Neural cell (in vitro differentiated cells): Measurements from ENCODE around the gene RIN2. TPM values are rescaled to one million over a fixed set of nuclear protein-coding genes. Genes with fewer than 3 reads are reported as not detected.

Experiments used
- H2AFZ ChIP-seq: fragments of 200-600, 300-800 bp; sonication (generic), shearing (Covaris generic); 2 replicates; pipeline ENCODE4 v1.6.0; 2014; ENCODE audit warnings: low read depth, mild to moderate bottlenecking, antibody characterized with exemption, low read length, moderate library complexity
- H3F3A ChIP-seq: fragments of 200-600 bp; shearing (Covaris generic); 2 replicates; pipeline ENCODE4 v1.6.1; 2016; ENCODE audit warnings: mild to moderate bottlenecking, moderate library complexity, mixed read lengths, antibody characterized with exemption, low read length; ENCODE audit not compliant: insufficient read depth, poor library complexity, severe bottlenecking
- H3K27ac ChIP-seq: fragments of 200-600, 300-800 bp; sonication (generic), shearing (Covaris generic); 2 replicates; pipeline ENCODE4 v1.5.1; 2014; ENCODE audit warnings: mild to moderate bottlenecking, low read length, moderate library complexity
- H3K27me3 ChIP-seq: fragments of 300-800, 200-600 bp; sonication (generic), shearing (Covaris generic); 2 replicates; pipeline ENCODE4 v1.6.0; 2014; ENCODE audit warnings: mild to moderate bottlenecking, low read depth, low read length, moderate library complexity; ENCODE audit not compliant: insufficient read depth
- H3K36me3 ChIP-seq: fragments of 300-800, 200-600 bp; sonication (generic), shearing (Covaris generic); 2 replicates; pipeline ENCODE4 v1.5.1; 2014; ENCODE audit warnings: mild to moderate bottlenecking, antibody characterized with exemption, low read length, moderate library complexity; ENCODE audit not compliant: insufficient read depth
- H3K4me2 ChIP-seq: fragments of 300-800, 200-600 bp; sonication (generic), shearing (Covaris generic); 2 replicates; pipeline ENCODE4 v1.6.0; 2014; ENCODE audit warnings: mild to moderate bottlenecking, low read length
- H3K4me3 ChIP-seq: fragments of 300-800, 200-600 bp; sonication (generic), shearing (Covaris generic); 2 replicates; pipeline ENCODE4 v1.5.1; 2014; ENCODE audit warnings: mild to moderate bottlenecking, low read length, moderate library complexity
- H3K79me2 ChIP-seq: fragments of 200-600 bp; shearing (Covaris generic); replicated peaks from 2 replicates; pipeline ENCODE4 v1.6.0; 2014; ENCODE audit warnings: mild to moderate bottlenecking, low read length, moderate library complexity; ENCODE audit not compliant: insufficient read depth
- H3K9ac ChIP-seq: fragments of 300-800, 200-600 bp; sonication (generic), shearing (Covaris generic); 2 replicates; pipeline ENCODE4 v1.6.1; 2016; ENCODE audit warnings: mild to moderate bottlenecking, low read length, mixed read lengths
- H3K9me2 ChIP-seq: fragments of 200-600 bp; shearing (Covaris generic); 2 replicates; pipeline ENCODE4 v1.6.1; 2016; ENCODE audit warnings: mild to moderate bottlenecking, low read length, mixed read lengths; ENCODE audit not compliant: insufficient read depth
- H3K9me3 ChIP-seq: fragments of 200-600, 300-800 bp; sonication (generic), shearing (Covaris generic); 2 replicates; pipeline ENCODE4 v1.6.1; 2016; ENCODE audit warnings: mild to moderate bottlenecking, mixed run types, low read length, moderate library complexity, mixed read lengths
- H4K20me1 ChIP-seq: fragments of 200-600 bp; shearing (Covaris generic); 2 replicates; pipeline ENCODE4 v1.6.1; 2016; ENCODE audit warnings: mild to moderate bottlenecking, mixed run types; ENCODE audit not compliant: insufficient read depth
- EP300 ChIP-seq: fragments of 450-650 bp; conservative IDR thresholded peaks from 2 replicates; pipeline ENCODE4 v1.6.1; 2014; ENCODE audit warnings: antibody characterized with exemption, mild to moderate bottlenecking, moderate library complexity; ENCODE audit not compliant: poor library complexity, severe bottlenecking
- EZH2 ChIP-seq: fragments of 200-600, 300-800 bp; shearing (Covaris generic), sonication (generic); IDR thresholded peaks from 2 replicates; pipeline ENCODE4 v1.6.1; 2014; ENCODE audit warnings: antibody characterized with exemption, low read length, borderline replicate concordance, mild to moderate bottlenecking; ENCODE audit not compliant: insufficient read depth, poor library complexity, severe bottlenecking
- MXI1 ChIP-seq: fragments of 450-650 bp; conservative IDR thresholded peaks from 2 replicates; pipeline ENCODE4 v1.6.1; 2014; ENCODE audit warnings: antibody characterized with exemption, mild to moderate bottlenecking; ENCODE audit not compliant: poor library complexity, severe bottlenecking
- POLR2AphosphoS5 ChIP-seq: IDR thresholded peaks from 2 replicates; pipeline ENCODE4 v1.6.1; 2012
- RAD21 ChIP-seq: fragments of 450-650 bp; conservative IDR thresholded peaks from 2 replicates; pipeline ENCODE4 v1.6.1; 2014; ENCODE audit warnings: antibody characterized with exemption, mild to moderate bottlenecking, moderate library complexity
- SMC3 ChIP-seq: fragments of 450-650 bp; conservative IDR thresholded peaks from 2 replicates; pipeline ENCODE4 v1.6.1; 2014; ENCODE audit warnings: antibody characterized with exemption, mild to moderate bottlenecking, moderate library complexity; ENCODE audit not compliant: poor library complexity
- TAF1 ChIP-seq: IDR thresholded peaks from 2 replicates; pipeline ENCODE4 v1.6.1; 2012; ENCODE audit warnings: low read depth
- polyA plus RNA-seq: library from polyadenylated mRNA; depleted of rRNA; stranded (reverse); fragments of >200 nt; gene quantifications from 2 replicates; pipeline ENCODE4 v1.2.3, GENCODE V29; 2014
- TF ChIP-seq, protein P1 (sequence below): IDR thresholded peaks from 2 replicates; pipeline ENCODE4 v1.6.1; 2012; ENCODE audit warnings: borderline replicate concordance
- TF ChIP-seq, protein P2 (sequence below): fragments of 450-650 bp; IDR thresholded peaks from 2 replicates; pipeline ENCODE4 v1.5.1; 2014; ENCODE audit warnings: antibody characterized with exemption, mild to moderate bottlenecking, moderate library complexity; ENCODE audit not compliant: poor library complexity, severe bottlenecking

Gene RIN2
- polyA plus RNA-seq, 1 donor from 2014 or later = 4.7 TPM

DNA sequence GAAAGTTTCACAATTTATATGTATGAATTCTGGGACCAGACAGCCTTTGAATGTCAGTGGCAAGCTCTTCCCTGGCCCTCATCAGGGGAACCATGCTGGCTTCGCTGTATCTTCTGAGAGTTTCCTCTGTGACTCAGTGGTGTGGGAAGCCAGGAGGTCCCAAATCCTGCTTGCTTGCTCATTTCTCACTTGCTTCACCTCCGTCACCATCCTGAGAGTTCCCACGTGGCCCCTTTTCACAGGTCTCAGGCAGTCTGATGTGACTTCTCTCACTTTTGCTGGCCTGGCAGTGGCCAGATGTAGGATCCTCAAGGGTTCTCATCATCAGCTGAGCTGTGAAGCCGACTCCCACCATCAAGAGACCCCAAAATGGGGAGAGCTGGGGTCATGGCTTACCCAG lies 28.4 kb upstream of the RIN2 start:
- Histone ChIP-seq H3K9me3 (no peaks in the 10 kb centered on the region), H3K9me2 (no peaks in the 10 kb centered on the region)

DNA sequence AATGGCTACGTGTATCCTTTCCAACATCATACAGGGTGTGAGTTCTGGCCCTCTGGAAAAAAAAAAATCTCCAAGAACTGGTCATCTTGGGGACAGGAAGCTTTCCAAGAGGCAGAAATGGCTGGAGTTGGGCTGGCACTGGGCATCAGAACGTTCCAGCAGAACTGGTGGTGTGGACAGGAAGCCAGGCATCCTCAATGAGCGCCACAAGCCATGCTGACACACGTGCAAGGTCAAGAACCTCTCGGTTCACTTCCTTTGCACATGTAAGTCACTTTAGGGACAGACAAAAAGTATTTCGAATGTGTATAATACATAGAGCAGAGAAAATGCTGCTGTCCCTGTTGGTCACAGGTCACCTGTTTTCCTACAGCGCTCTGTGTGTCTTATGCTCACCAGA lies 27.4 kb upstream of the RIN2 start:
- no peak overlapping the region for H3K9ac ChIP-seq
- H3K9me3 ChIP-seq = no peaks in the 10 kb centered on the region
- H3K36me3 ChIP-seq = no peaks in the 10 kb centered on the region
- H3F3A ChIP-seq = no peaks in the 10 kb centered on the region
- TF ChIP-seq RAD21 = no peak
- TF ChIP-seq, protein P1, sequence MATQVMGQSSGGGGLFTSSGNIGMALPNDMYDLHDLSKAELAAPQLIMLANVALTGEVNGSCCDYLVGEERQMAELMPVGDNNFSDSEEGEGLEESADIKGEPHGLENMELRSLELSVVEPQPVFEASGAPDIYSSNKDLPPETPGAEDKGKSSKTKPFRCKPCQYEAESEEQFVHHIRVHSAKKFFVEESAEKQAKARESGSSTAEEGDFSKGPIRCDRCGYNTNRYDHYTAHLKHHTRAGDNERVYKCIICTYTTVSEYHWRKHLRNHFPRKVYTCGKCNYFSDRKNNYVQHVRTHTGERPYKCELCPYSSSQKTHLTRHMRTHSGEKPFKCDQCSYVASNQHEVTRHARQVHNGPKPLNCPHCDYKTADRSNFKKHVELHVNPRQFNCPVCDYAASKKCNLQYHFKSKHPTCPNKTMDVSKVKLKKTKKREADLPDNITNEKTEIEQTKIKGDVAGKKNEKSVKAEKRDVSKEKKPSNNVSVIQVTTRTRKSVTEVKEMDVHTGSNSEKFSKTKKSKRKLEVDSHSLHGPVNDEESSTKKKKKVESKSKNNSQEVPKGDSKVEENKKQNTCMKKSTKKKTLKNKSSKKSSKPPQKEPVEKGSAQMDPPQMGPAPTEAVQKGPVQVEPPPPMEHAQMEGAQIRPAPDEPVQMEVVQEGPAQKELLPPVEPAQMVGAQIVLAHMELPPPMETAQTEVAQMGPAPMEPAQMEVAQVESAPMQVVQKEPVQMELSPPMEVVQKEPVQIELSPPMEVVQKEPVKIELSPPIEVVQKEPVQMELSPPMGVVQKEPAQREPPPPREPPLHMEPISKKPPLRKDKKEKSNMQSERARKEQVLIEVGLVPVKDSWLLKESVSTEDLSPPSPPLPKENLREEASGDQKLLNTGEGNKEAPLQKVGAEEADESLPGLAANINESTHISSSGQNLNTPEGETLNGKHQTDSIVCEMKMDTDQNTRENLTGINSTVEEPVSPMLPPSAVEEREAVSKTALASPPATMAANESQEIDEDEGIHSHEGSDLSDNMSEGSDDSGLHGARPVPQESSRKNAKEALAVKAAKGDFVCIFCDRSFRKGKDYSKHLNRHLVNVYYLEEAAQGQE = no peak
- TF ChIP-seq, protein P2, sequence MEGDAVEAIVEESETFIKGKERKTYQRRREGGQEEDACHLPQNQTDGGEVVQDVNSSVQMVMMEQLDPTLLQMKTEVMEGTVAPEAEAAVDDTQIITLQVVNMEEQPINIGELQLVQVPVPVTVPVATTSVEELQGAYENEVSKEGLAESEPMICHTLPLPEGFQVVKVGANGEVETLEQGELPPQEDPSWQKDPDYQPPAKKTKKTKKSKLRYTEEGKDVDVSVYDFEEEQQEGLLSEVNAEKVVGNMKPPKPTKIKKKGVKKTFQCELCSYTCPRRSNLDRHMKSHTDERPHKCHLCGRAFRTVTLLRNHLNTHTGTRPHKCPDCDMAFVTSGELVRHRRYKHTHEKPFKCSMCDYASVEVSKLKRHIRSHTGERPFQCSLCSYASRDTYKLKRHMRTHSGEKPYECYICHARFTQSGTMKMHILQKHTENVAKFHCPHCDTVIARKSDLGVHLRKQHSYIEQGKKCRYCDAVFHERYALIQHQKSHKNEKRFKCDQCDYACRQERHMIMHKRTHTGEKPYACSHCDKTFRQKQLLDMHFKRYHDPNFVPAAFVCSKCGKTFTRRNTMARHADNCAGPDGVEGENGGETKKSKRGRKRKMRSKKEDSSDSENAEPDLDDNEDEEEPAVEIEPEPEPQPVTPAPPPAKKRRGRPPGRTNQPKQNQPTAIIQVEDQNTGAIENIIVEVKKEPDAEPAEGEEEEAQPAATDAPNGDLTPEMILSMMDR = no peak
- no peak for TF ChIP-seq EZH2
- no peak for TF ChIP-seq SMC3
- no peak for TF ChIP-seq EP300
- TF ChIP-seq MXI1 = no peak
- TF ChIP-seq POLR2AphosphoS5 = no peak
- TF ChIP-seq TAF1 = no peak
- no peak overlapping the region for H2AFZ ChIP-seq
- no peak overlapping the region for H3K4me3 ChIP-seq
- H3K27me3 ChIP-seq = no peaks in the 10 kb centered on the region
- H3K27ac ChIP-seq = no peak overlapping the region
- H3K9me2 ChIP-seq = no peaks in the 10 kb centered on the region
- no peak overlapping the region for H3K4me2 ChIP-seq
- H3K79me2 ChIP-seq = no peaks in the 10 kb centered on the region
- no peaks in the 10 kb centered on the region for H4K20me1 ChIP-seq

More for the DNA sequence above, 28.4 kb upstream of the RIN2 start:
- H3K4me2 ChIP-seq = no peak overlapping the region
- H3K27me3 ChIP-seq = no peaks in the 10 kb centered on the region
- H3K9ac ChIP-seq = no peak overlapping the region
- no peaks in the 10 kb centered on the region for H4K20me1 ChIP-seq
- no peak for TF ChIP-seq MXI1
- TF ChIP-seq, protein P2 = no peak
- no peak for TF ChIP-seq TAF1
- TF ChIP-seq EP300 = no peak
- TF ChIP-seq SMC3 = no peak
- TF ChIP-seq RAD21 = no peak
- TF ChIP-seq POLR2AphosphoS5 = no peak
- no peak for TF ChIP-seq EZH2
- TF ChIP-seq, protein P1 = no peak
- no peak overlapping the region for H3K27ac ChIP-seq
- no peaks in the 10 kb centered on the region for H3K79me2 ChIP-seq
- no peak overlapping the region for H2AFZ ChIP-seq
- no peak overlapping the region for H3K4me3 ChIP-seq
- no peaks in the 10 kb centered on the region for H3K36me3 ChIP-seq
- H3F3A ChIP-seq = no peaks in the 10 kb centered on the region
